HL-60/S4 treated with retinoic acid at 250 ng/mL for 4 days and 3 days (cell line): ENCODE results near the gene LMAN2.
"Not testable (repeated sequence)": the region's sequence is repeated elsewhere in the genome, so short reads cannot be mapped to it uniquely, and the experiment has no call there.

Experiments
- in situ Hi-C: fragments of 300-500 bp; cut with MboI; formaldehyde crosslinking; loops from 2 replicates; pipeline ENCODE4 v1.7.0; 2022; ENCODE audit warnings: low sequenced_read_pairs

LMAN2 gene

DNA sequence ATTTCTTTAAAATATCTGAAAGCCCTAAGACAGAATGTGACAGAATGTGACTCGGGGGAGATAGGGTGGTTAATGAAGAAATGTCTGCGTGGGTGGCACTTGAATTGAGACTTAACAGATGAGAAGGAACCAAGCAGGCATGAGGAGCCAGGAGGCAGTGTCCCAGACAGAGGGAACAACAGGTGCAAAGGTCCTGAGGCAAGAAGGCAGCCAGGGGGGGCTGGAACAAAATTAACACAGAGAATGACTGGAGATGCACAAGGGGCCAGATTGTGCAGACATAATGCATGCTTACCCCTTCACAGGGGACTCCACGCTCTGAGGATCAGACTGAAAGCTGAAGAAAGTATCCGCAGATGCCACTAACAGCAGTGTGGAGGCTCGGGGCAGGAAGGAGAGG, 1.7 kb downstream of the LMAN2 start:
- in situ Hi-C loops = no loop called here

DNA sequence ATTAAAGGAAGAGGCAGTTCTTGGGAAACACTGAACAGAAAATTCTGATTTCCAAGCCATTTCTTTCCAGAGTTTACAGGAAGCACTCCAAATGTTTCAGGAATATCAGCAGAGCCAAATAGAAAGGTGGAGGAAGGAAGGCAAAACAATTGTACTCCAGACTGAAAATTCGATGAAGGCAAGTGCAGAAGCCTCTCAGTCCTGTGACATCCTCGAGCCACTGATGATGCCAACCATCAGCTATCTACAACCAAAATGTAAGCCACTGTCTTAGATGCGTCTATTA, 2.2 kb downstream of the LMAN2 start:
- in situ Hi-C loops = no loop called here

DNA sequence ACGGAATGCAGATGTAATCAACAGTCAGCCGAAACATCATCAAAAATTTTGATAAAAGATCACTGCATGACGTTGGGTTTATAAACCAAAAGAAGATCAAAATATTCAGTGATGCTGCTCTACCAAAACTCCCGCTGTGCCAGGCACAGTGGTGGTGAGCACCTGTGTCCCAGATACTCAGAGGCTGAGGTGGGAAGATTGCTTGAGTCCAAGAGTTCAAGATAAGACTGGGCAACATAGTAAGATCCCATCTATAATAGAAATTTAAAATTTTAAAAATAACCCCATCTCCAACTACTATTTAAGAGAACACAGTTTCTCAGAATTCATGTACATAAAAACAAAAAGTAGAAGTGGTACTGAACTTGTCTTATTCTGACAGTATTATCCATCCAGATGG, 3.8 kb downstream of the LMAN2 start:
- in situ Hi-C loops = no loop called here

DNA sequence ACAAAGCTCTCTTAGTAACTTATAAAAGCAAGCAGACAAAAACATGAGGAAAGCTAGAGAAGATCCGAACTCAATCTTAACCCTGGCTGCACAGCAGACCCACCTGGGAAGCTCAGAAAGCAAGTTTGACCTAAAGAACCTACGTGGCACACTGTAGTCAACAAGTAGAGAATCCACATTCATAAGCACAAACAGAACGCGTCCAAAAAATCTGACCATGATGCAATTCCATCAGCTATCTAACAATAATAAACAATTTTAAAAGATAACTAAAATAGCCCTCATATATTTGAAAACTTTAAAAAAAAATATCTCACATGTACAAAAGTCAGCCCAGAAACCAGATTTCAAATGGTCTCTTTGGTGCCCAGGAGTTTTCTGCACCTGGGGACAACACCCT, 4.6 kb downstream of the LMAN2 start:
- in situ Hi-C loops = no loop called here

DNA sequence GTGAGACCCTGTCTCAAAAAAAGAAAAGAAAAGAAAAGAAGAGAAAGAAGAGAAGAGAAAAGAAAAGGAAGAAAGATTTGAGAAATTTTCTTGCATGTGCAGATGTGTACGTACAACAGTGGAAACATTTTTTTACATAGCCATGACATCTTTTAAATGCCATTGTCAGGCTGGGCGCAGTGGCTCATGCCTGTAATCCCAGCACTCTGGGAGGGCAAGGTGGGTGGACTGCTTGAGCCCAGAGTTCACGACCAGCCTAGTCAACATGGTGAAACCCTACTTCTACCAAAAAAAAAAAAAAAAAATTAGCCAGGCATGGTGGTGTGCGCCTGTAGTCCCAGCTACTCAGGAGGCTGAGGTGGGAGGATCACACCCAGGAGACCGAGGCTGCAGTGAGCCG, 6.6 kb downstream of the LMAN2 start:
- in situ Hi-C loops = no loop called here

DNA sequence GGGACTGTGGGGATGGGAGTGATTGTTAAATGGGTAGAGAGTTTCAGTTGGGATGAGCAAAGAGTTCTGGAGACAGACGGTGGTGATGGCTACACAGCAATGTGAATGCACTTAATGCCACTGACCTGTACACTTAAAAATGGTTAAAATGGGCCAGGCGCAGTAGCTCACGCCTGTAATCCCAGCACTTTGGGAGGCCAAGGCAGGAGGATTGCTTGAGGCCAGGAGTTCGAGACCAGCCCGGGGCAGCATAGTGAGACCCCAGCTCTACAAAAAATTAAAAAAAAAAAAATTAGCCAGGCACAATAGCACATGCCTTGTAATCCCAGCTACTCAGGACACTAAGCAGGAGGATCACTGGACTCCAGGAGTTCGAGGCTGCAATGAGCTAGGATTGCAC, 7.7 kb downstream of the LMAN2 start:
- in situ Hi-C loops = no loop called here

DNA sequence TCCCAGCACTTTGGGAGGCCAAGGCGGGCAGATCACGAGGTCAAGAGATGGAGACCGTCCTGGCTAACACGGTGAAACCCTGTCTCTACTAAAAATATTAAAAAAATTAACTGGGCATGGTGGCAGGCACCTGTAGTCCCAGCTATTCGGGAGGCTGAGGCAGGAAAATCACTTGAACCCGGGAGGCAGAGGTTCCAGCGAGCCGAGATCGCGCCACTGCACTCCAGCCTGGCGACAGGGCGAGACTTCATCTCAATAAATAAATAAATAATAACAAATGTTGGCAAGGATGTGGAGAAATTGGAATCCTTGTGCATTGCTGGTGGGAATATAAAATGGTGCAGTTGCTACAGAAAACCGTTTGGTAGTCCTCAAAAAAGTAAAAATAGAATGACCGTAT, 8.5 kb downstream of the LMAN2 start:
- in situ Hi-C loops = not testable (repeated sequence)

DNA sequence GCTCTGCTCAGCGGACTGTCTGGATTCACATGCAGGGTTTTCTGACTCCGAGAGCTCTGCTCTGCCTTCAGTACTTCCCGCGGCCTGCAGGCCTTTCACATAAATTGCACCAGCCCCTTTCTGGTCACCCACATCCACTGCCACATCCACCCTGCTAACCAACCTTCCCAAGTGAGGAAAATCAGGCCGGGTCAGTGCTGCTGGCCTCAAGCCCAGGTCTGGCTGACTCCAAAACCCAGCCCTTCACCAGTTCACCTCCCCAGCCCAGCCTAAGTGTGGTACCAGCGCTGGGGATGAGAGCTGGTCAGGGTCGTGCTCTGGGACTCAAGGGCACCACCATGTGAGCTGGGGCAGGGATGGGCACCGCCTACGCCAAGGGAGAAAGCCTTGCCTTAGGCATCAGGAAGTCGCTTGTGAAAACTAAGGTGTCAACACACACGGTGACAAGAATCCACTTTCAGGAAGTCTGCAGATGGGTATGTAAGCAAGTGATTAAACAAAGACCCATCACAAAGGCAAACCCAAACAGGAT, 12.3 kb downstream of the LMAN2 start:
- in situ Hi-C loops = no loop called here

DNA sequence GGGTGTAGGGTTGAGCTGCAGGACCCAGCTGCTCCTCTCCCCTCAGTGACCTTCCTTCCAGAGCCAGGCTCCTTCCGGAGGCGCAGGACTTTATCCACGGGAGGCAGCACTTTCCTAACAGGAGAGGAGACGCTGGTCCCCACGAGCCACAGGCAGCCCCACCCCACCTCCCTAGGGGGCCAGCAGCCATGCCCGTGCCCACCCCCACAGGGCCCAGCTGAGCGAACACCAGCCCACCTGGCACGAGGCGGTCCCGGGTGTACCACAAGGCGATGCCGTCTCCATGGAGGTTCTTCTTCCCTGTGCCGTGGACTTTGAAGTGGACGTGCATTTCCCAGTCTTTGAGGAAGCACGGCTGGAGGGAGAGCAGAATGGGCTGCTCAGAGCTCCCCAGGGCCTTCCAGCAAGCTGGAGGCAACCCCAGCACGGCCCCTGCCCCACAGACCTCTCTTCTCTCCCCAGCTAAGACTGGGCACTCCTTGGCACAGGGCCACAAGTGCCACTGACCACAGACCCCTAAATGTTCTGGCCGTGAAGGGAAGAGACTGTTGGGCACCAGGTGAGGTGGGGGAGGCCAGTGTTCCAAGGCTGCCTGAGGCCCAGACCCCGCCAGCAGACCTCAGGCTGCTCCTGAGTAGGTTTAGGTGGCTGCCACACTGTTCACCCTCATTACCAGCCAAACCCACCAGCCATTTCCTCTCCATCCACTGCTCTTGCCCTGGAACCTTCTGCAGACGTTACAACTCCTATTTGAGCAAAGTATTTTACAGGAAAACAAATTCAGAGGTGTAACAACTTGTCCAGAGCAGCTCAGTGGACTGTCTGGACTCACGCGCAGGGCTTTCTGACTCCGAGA, 13.0 kb downstream of the LMAN2 start:
- in situ Hi-C loops = no loop called here

DNA sequence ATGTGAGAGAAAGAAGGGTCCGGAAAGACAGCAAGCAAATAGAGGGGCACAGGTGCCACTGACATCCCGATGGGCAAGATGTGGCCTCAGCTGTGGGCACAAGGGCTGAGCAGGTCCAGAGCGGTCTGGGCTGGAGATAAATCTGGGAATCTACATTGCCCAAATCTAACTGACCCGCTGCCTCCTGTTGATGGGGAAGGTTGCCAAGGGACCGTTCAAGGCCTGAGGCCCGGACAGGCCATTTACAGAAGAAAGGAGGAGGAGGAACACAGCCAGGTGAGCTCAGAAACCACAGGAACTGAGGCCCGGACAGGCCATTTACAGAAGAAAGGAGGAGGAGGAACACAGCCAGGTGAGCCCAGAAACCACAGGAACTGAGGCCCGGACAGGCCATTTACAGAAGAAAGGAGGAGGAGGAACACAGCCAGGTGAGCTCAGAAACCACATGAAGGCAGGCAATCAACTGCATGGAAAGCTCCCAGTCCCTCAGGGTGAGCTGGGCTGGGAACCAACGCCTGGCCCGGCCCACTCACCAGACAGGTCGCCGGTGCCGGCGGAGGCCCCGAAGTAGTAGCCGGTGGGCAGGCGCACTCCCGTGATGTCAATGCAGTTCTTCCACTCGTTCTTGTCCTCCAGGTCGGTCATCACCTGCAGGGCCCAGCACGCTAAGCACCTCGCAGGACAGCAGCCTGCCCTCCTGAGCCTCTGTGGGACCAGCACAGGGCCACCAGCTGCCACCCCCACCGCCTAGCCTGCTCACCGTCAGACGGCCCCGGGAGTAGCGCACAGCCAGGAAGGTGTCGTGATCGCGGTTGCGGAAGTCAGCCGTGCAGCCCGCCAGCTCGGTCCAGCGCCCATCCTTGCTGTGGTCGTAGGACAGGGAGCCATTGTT, 14.6 kb downstream of the LMAN2 start:
- in situ Hi-C loops = no loop called here

DNA sequence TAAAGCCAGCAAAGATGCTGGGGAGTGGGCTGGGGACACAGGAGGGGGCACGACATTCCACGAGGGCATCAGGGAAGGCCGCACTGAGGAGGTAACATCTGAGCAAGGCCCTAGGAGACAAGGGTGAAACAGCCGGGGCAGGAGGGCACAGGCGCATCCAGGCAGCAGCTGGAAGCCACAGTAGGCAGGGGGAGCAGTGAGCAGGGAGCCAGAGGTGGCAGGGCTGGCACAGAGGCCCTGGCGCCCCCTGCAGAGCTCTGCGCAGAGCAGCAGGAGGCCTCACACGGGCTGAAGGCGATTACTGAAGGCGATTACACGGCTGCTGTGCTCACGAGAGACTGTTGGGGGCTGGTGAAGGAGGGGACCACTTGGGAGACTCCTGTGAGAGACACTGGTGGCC, 15.4 kb downstream of the LMAN2 start:
- in situ Hi-C loops = no loop called here

DNA sequence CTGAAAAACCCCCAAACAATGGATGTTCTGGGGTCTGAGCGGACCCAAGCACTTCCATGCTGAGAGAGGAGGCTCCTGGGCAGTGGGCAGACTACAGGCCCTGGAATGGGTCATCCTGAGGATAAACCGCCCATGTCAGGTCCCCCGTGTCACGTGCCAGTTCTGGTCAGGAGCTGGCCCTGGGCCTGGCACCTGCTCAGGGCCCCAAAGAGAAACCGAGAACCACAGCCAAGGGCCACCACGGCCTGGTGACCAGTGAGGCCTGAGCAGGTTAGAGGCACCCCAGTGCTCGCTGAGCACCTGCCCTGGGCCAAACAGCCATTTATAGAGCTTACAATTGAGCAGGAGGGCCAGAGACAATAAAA, 15.8 kb downstream of the LMAN2 start:
- in situ Hi-C loops = no loop called here

DNA sequence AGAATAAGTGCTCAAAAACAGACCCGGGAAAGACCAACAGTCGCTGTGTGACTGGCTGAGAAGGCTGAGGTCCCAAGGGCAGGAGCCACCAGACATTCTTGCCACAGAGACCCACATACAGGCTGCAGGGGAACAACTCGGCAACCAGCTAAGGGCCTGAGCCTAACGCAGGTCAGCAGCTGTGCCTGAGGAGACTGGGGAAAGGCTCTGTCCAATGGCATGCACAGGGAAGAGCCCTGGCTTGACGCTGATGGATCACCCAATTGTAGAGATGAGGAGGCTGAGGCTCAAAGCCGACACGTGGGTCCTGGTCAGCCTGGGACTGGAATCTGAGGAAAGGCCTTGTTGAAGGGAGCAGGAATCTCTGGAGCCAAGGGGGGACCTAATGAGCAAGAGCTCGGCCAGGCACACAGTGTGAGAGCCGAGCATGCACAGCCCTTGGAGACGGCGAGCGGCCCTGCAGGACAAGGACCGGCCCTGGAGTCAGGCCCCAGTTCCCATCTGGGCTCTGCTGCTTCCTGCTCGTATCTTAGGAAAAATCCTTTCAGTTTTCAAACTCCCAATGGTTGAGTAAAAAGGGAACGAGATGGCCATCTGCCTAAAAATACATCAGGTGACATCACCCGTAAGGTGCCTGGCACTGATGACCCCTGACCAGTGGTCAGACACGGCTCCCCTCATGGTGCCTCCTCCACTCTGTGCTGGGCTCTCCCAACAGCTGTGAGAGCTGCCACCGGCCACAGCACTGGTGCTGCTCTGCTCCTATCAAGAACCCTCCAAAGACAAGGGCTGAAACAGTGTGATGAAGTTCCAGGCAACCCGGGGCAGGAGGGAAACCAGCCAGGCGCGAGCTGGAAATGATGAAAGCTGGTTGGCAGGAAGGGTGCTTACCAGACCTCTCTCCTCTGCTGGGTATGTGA, 16.4 kb downstream of the LMAN2 start:
- in situ Hi-C loops = no loop called here

DNA sequence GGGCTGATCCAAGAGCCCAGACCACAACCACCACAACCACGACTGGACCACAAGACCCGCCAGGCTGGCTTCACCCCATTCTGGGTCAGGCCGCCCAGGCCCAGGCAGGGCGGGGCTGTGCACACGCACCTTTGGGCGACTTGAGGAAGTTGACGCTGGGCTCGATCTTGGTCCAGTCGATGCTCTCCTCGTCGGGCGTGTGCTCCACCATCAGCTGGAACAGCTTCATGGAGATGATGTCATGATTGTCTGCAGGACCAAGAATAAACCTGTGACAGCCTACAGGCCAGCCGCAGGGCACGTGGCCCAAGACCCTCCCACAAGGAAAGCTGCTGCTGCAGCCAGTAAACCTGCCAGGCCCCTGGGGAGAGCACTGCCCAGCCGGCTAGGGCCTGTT, 17.3 kb downstream of the LMAN2 start:
- in situ Hi-C loops = no loop called here

DNA sequence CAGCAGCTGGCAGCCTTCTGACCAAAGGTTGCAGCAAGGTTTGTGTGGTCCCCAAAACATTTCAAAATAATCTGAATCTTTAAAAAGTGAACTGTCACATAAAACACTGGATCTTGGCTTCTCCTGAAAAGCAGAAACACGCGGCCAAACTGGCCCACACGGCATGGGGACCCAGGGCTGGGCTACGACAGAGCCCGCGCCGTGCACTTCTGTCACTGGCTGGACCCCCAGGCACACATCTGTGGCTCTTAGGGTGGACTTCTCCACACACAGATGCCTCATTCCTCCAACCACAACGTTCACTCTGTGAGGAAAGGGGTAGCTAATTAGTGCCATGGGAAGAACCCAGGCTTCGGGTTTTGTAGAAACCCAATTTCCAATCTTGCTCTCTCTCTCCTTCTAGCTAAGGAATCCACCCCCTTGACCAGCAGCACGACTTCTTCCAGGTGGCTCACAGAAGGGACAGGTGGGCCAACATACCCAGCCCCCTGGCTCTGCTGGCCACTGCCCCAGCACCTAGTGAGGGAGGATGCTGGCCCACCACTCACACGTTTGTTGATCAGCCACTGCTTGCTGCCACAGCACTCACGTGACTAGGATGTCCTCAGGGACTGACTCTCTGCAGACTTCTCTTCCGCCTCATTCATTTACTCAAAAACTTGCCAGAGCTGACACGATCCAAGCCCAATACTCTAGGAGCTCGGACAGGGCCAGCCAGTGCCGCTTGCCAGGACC, 17.9 kb downstream of the LMAN2 start:
- in situ Hi-C loops = no loop called here

DNA sequence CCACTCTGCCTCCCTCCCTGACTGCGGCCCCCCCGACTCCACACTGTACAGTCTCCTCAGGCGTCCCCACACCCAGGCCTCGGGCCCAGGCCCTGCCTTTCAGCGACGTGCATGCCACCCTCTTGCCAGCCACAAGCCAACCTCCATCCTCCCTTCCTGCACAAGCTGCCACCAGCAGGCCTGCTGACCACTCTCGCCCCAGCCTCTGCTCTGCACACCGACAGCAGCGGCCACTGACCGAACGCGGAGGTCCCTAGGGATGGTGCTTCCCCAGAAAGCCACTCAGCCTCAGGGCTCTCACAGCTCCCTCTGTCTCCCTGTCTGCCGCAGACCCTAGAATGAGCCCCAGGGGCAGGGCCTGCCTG, 18.6 kb downstream of the LMAN2 start:
- in situ Hi-C loops = no loop called here

DNA sequence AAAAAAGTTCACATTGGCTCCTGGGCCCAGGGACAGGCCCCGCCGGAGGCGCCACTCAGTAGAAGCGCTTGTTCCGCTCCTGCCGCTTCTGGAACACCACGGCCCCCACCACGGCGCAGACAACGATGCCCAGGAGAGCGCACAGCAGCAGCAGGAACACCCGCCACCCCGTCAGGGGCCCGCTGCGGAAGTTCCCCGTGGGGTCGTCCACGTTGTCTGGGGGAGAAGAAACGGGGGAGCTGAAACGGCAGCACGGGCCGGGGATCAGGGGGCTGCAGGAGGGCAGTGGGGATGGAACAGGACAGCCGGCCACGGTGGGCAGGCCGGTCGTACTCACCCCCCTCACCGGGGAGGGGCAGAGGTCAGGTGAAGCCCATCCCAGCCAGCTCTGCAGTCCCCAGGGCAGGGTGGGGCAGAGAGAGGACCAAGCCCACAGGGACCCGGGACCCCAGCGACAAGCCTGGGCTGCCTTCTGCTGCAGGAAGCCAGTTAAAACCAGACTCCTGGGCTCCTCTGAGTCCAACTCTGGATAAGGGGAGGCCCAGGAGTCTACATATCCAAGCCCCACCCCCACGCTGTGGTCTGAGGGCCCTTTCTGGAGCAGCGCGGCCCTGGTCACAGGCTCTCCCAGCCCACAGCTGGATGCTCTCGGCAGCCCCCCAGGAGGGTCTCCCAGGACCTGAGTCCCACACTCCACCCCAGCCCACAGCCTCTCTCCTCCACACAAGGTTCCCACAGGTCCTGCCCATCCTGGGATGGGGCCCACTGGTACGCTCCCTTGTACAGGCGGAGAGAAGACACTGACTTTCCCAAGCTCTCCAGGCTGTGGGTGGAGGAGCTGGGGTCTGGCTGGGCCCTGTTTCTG, 19.2 kb downstream of the LMAN2 start:
- in situ Hi-C loops = no loop called here

DNA sequence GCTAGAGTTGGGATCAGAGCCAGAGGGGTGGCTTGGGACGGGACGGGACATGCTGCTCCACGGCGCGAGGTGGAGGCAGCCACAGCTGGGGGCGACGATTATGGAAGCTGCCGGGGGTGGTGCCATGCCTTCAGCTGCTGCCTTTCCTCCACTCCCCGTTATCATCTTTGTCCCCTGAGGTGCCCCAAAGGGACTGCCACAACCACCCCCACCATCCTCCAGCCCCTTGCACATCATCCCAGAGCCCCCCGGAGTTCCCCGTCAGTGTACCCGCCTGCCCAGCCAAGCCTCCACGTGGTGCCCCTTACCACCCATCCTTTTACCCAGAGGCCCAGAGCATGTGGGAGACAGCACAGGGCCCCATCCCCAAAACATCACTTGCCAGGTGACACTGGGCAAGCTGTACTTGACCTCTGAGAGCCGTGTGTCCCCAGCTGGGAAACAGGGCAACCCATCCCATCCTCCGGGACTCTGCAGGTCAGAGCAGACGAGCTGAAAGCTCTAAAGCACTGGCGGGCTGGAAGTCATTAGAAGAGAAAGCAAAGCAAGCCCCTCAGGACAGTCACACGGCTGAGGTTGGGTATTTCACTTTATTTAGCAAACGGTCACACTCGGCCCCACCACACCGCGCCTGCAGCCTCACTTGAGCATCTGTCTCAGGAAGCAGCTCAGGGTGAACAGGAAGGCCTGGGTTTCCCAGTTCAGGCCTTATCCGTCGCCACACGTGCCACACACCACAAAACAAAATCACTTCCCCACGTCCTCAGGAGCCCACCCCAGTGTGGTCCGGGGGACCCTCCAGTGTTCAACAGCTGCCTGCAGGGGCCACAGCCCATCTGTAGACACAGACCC, 20.3 kb downstream of the LMAN2 start:
- in situ Hi-C loops = no loop called here

DNA sequence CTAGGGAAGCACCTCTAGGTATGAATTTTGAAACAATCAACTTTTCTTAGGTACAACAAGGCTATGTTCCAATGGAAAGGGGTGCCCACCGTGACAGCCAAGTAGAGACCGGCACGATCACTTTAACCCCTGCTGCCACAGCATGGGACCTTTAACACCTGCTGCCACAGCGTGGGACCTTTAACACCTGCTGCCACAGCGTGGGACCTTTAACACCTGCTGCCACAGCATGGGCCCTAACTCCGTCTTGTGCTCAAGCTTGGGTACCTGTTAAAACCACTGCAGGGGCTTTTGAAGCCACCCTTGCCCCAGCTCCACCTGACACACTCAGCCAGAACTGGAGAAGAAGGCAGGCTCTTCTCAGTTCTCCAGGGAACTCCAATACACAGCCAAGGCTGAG, 21.6 kb downstream of the LMAN2 start:
- in situ Hi-C loops = no loop called here
